Skeletal muscle cell (primary cell): ENCODE measurements around the gene SLC24A3.

Experiments
- DNase-seq: peaks from one replicate; pipeline ENCODE4 v3.0.0-alpha.2; 2010; ENCODE audit warnings: low read depth
- H3K4me3 ChIP-seq: 2 replicates; pipeline ENCODE4 v1.5.1; 2011; ENCODE audit warnings: low read depth, mild to moderate bottlenecking, control low read depth, low read length, moderate library complexity

The SLC24A3 gene

GRCh38 chr20:19433371-19434350 lies 221.2 kb downstream of the SLC24A3 start:
- no peak for DNase-seq

DNA sequence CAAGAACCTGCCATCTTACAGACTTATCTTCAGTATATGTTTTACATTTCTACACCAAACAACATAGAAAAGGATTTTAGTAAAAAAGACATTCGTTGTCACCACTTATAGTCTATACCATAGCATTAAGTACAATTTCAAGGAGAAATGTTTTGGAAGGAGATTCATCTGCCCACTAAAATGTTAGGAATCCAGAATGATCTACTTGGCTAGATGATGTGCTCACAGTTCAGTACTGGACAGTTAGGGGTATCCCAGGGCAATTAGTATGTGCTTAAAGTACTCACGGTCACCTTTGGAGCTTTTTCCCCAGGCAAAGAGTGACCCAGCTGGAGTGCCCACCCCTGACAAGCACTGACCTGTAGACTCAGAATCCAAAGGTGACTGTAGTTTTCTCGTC lies 222.9 kb downstream of the SLC24A3 start:
- DNase-seq: no peak
- H3K4me3 ChIP-seq: no peak overlapping the region

More at GRCh38 chr20:19433371-19434350, 221.2 kb downstream of the SLC24A3 start:
- no peak overlapping the region for H3K4me3 ChIP-seq

- no peak overlapping the region for H3K4me3 ChIP-seq
- DNase-seq: no peak
These were observed 223.4 kb downstream of the SLC24A3 start for GRCh38 chr20:19435821-19436220.

DNA sequence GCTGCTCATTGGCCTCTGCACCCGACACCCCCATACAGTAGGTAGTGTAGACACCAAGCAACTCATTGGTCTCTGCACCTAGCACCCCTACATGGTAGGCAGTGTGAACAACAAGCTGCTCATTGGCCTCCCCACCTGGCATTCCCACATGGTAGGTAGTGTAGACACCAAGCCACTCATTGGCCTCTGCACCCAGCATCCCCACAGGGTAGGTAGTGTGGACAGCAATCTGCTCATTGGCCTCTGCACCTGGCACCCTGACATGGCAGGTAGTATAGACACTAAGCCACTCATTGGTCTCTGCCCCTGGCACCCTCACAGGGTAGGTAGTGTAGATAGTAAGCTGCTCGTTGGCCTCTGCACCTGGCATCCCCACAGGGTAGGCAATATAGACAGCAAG lies 226.0 kb downstream of the SLC24A3 start:
- H3K4me3 ChIP-seq: no peak overlapping the region
- DNase-seq: no peak

GRCh38 chr20:19440660-19441527 lies 228.5 kb downstream of the SLC24A3 start:
- no peak overlapping the region for H3K4me3 ChIP-seq
- DNase-seq: no peak

- DNase-seq: no peak
- no peak overlapping the region for H3K4me3 ChIP-seq
These were observed 233.8 kb downstream of the SLC24A3 start for GRCh38 chr20:19446246-19446645.

DNA sequence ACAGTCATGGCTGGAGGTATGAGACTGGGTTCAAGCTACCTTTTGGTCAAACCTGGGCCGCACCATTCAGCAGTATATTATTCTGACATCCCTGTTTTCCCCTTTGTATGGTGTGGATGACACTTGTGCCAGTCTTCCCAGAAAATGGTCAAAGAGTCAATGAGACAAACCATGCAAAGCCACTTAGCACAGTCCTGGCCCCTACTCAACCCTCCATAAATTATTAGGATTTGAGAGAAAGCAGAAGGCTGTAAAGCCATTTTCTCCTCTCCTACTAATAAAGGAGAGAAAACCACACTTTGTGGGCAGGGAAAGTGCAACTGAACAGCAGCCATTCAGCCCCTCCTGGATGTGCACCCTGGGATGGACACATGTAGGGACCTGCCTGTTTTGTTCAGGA lies 236.2 kb downstream of the SLC24A3 start:
- H3K4me3 ChIP-seq: no peak overlapping the region
- DNase-seq: no peak

DNA sequence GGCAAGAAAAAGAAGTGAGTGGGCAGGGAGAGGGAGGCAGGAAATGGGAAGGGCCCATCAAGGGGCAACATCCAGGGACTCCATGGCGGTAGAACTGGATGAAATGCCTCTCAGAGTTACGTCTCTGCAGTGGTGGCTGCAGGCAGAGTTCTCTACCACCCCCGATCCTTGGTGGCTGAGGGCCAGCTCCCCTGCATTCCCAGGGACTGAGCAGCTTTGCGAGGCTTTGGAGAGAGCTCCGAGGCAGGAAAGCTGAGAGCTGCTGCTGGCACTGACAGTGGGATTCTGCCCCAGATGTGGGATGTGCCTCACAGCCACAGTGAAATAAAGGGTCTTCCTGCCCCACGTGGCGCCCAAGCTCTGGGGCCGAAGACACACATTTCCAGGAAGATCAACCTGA lies 236.6 kb downstream of the SLC24A3 start:
- H3K4me3 ChIP-seq: no peak overlapping the region
- no peak for DNase-seq

- no peak for DNase-seq
- H3K4me3 ChIP-seq: no peak overlapping the region
These were observed 238.9 kb downstream of the SLC24A3 start for GRCh38 chr20:19451231-19451922.

DNA sequence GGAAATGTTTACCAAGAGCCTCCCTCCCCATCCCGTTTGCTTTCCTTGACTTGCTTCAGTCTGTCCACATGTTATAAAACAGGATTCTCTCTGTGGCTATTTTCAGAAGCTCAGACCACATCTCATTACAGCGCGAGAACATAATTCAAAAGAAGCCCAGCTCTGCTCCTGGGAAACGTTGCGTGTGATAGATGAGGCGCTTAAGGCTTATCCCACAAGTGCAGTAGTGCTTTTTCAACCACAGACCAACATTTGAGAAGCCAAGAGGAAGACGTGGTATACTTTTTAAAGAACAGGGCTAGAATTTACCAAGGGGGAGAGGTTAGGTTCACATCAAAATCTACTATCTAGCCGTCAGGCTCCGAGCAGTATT lies 239.5 kb downstream of the SLC24A3 start:
- no peak overlapping the region for H3K4me3 ChIP-seq
- no peak for DNase-seq

- no peak overlapping the region for H3K4me3 ChIP-seq
- no peak for DNase-seq
These were observed 241.0 kb downstream of the SLC24A3 start for GRCh38 chr20:19453410-19453809.

DNA sequence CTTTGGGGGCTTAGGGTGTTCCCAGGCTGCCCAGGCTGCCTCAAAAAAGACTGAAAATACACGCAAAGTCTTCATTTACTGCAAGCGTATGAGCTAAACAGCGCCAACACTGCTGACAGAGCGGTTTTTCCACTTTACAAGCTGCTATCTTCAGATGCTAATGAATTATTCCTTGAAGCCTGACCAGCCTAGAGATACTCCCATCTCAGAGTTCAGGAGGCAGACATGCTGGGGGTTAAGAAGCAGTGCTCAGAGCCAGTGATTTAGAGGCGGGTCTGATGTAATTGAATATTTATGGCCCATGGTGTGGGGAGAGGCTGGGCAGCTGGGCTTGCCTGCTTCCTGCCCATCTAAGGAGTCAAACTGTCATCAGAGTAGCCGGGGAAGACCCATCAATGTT lies 241.4 kb downstream of the SLC24A3 start:
- no peak overlapping the region for H3K4me3 ChIP-seq

DNA sequence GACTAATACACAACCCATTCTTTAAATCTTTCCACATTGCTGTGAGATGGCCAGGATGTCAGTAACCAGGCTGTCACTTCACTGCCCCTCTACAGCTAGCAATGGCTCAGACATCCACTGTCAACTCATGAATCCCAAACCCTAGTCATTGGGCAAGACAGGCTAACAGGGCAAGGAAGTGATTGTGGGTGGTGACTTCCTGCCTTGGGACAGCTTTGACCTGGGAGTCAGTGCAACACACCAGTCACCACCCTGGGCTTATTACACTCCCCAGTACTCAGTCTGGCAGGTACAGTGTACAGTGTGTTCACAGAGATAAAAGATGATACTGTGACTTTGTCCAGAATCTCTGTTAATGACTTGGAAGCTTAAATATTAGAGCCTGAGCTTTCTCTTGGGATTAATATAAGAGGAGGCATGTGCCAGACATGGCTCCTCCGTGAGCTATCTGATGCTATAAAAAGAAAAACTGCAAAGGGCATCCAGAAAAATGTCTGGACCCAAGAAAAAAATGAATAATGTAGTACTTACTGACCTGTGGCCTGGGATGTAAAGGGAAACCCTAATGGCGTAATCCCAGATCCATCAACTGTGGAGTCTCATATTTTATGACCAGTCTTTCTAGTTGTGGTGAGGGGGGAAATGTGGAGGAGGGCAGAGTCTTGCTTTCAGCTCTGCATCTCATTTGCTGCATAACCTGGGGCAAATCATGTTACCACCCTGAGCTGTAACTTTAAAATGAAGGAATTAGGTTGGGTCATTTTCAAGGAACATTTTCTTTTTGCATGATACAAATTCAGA lies 244.4 kb downstream of the SLC24A3 start:
- no peak overlapping the region for H3K4me3 ChIP-seq
- DNase-seq: no peak

More for the DNA sequence above, 241.4 kb downstream of the SLC24A3 start:
- no peak for DNase-seq

- no peak for DNase-seq
- H3K4me3 ChIP-seq: no peak overlapping the region
These were observed 245.2 kb downstream of the SLC24A3 start for GRCh38 chr20:19457611-19458010.

DNA sequence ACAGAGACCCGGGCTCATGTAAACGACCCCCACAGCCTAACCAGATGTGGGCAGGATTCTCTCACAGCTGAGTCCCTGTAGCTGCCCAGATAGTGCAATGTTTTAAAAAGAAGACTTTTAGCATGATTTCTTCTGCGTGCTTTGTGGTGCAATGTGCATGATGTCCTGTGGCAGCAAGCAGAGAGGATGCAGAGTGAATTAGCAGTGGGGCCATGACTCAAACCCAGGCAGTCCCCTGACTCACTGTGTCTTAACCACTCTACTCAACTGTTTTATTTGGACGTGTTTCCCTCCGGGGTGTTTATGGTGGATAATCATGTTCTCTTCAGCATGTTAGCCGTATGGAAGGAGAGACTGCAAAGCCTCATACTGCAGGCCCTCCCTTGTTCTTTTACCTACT lies 247.9 kb downstream of the SLC24A3 start:
- peak; percentile 9 for DNase-seq
- no peak overlapping the region for H3K4me3 ChIP-seq

DNA sequence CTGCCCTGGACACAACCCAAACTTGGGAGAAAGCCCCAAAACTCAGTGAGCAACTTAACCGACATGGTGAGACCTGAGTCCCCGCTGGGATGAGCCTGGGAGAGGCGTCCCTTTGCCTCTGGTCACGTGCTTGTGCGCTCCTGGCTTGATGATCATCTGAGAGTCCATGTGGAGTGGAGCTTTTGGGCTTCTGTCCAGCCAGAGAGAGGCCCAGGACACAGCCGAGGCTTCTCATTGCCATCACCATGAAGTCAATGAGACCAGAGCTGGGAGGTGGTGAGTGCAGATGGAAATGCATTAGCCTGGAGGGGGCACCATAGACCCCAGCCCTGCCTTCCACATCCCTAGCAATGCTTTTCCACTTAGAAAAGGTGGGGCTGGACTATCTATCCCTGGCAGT lies 250.0 kb downstream of the SLC24A3 start:
- H3K4me3 ChIP-seq: no peak overlapping the region
- DNase-seq: no peak

DNA sequence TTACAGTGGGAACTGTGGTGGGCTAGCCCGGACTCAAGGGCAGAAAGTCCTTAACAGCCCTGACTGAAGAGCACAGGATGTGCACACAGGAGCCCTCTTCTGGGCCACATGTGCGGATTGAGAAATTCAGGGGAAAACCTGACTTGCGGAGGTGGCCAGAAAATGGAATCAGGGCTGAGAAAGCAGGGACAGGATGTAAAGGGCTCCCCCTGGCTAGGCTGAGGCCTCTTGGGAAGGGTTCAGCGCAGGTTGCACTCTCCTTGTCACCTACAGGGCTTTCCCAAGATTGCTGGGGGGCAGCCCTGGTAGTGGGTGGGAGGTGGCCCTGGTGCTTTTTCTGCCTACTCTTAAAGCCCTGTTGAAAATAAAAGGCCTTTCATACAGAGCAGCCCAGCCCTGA lies 251.2 kb downstream of the SLC24A3 start:
- DNase-seq: no peak
- H3K4me3 ChIP-seq: no peak overlapping the region

- DNase-seq: no peak
These were observed 253.1 kb downstream of the SLC24A3 start for GRCh38 chr20:19465536-19465935.

More at GRCh38 chr20:19465536-19465935, 253.1 kb downstream of the SLC24A3 start:
- H3K4me3 ChIP-seq: no peak overlapping the region
